GM10248 (cell line): ENCODE results near the gene ENTPD7.

Source experiments
- CTCF ChIA-PET: fragments of 300-600 bp; sonication (Branson Sonifier 250); formaldehyde crosslinking; extraction: SDS; loops from one replicate; lab custom pipeline; 2021; ENCODE audit warnings: antibody characterized with exemption; lab: Yijun Ruan, JAX
- POLR2A ChIA-PET: fragments of 350-650 bp; sonication (Branson Sonifier 250); formaldehyde crosslinking; extraction: SDS; loops from one replicate; lab custom pipeline; 2020; ENCODE audit warnings: antibody characterized with exemption; lab: Yijun Ruan, JAX
- DNase-seq: peaks from one replicate; pipeline ENCODE4 v3.0.0; 2012; ENCODE audit errors: extremely low spot score
- TF ChIP-seq, protein P1 (sequence below): IDR thresholded peaks from 2 replicates; pipeline ENCODE4 v1.5.1; 2012; ENCODE audit warnings: mild to moderate bottlenecking, low read depth; ENCODE audit errors: extremely low read depth, missing control alignments, control extremely low read depth

Gene ENTPD7

DNA sequence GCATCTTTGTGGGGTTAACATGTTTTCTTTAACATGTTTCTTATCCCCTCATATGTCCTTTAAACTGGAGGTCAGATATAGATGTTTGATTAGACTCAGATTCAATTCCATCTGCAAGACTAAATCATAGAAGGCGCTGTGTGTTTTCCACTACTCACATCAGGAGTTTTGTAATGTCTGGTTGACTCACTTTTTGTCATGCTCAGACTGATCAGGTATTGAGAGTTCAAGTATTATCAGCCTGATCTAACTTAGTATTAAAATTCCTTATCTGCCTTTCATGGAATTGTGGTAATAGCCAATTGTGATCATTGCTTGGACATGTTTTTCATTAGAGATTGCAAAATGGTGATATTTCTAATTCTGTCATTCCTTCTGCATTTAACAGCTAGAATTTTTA is 30.2 kb downstream of the ENTPD7 start:
- no peak for DNase-seq
- TF ChIP-seq, protein P1, sequence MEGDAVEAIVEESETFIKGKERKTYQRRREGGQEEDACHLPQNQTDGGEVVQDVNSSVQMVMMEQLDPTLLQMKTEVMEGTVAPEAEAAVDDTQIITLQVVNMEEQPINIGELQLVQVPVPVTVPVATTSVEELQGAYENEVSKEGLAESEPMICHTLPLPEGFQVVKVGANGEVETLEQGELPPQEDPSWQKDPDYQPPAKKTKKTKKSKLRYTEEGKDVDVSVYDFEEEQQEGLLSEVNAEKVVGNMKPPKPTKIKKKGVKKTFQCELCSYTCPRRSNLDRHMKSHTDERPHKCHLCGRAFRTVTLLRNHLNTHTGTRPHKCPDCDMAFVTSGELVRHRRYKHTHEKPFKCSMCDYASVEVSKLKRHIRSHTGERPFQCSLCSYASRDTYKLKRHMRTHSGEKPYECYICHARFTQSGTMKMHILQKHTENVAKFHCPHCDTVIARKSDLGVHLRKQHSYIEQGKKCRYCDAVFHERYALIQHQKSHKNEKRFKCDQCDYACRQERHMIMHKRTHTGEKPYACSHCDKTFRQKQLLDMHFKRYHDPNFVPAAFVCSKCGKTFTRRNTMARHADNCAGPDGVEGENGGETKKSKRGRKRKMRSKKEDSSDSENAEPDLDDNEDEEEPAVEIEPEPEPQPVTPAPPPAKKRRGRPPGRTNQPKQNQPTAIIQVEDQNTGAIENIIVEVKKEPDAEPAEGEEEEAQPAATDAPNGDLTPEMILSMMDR, result no peak
- POLR2A ChIA-PET, result no interaction called here
- CTCF ChIA-PET, result no interaction called here

DNA sequence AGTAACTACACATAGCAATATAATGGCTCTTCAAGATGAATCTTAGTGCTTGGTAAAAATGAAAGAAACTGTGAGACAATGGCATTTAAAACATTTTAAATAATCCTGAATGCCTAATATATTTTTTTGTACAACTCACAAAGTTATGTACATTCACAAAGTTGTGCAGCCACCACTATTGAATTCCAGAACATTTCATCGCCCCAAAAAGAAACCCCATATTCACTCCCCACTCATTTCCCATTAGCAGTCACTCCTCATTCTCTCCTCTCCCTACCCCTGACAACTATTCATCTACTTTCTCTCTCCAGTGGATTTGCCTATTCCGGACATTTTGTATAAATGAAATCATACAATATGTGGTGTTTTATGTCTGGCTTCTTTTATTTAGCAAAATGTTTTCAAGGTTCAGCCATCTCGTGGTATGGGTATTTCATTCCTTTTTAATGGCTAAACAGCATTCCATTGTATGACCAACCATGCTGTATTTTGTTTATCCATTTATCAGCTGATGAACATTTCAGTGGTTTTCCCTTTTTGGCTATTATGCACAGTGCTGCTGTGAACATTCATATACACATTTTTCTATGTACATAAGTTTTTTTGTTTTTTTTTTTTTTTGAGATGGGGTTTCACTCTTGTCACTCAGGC is 34.7 kb downstream of the ENTPD7 start:
- POLR2A ChIA-PET, result no interaction called here
- TF ChIP-seq, protein P1, result no peak

DNA sequence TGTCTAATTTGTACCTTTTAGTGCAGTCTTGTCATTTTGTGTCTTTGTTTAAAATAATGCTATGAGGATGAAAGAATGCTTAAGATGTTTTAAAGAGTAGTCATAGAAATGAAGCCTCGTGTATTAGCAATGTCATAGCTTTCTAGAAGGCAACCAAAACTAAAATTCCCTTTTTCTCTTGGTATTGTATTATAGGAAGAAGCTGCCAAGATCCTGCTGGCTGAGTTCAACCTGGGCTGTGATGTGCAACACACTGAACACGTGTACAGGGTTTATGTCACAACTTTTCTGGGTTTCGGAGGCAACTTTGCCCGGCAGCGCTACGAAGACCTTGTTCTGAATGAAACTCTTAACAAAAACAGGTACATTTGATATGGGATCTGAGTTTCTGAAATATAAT is 36.5 kb downstream of the ENTPD7 start:
- CTCF ChIA-PET, result interaction anchor here (0.7 kb wide), 1 partner anchor 17 kb away, joined by 3 read pairs; no protein-coding TSS in a partner anchor
- TF ChIP-seq, protein P1, result no peak
- POLR2A ChIA-PET, result no interaction called here
- no peak for DNase-seq

More for the DNA sequence above, 34.7 kb downstream of the ENTPD7 start:
- no peak for DNase-seq
- CTCF ChIA-PET, result no interaction called here

DNA sequence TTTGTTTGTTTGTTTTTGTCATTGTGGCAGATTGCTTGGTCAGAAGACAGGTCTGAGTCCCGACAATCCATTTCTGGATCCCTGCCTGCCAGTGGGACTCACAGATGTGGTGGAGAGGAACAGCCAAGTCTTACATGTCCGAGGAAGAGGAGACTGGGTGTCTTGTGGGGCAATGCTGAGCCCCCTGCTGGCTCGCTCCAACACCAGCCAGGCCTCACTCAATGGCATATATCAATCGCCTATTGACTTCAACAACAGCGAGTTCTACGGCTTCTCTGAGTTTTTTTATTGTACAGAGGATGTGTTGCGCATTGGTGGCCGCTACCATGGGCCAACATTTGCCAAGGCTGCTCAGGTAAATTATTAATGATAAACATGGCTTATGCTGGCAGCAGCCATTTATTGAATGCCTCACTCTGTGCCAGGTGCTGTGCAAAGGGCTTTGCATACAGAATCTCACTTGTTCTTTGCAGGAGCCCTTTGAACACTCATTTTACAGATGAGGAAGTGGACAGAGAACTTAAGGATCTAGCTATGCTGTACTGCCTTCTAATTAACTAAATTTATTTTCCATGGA is 39.3 kb downstream of the ENTPD7 start:
- no peak for DNase-seq
- ChIA-PET CTCF (interaction anchor here (0.7 to 4.5 kb wide), 2 partner anchors 13 to 263 kb away, joined by 3 to 19 read pairs; no protein-coding TSS in a partner anchor), POLR2A (no interaction called here)
- TF ChIP-seq, protein P1, result peak; percentile 9

DNA sequence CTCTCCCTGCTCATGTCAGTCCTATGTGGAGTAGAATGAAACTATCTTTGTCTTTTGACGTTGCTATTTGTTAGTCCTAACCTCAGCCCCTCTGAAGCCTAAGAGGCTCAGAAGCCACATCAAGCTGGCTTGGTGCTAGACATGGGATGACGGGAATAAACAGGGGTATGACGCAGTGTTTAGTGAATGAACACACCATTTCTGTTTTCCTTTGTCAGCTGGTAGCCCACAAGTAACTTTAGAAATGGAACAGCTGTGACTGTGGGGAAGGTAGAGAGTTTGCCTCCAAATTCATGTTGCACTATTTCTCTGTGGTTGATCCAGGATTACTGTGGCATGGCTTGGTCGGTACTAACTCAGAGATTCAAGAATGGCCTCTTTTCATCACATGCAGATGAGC is 41.3 kb downstream of the ENTPD7 start:
- no peak for DNase-seq
- POLR2A ChIA-PET, result no interaction called here
- TF ChIP-seq, protein P1, result no peak
- CTCF ChIA-PET, result interaction anchor here (4.5 kb wide), 1 partner anchor 11 kb away, joined by 19 read pairs; no protein-coding TSS in a partner anchor

DNA sequence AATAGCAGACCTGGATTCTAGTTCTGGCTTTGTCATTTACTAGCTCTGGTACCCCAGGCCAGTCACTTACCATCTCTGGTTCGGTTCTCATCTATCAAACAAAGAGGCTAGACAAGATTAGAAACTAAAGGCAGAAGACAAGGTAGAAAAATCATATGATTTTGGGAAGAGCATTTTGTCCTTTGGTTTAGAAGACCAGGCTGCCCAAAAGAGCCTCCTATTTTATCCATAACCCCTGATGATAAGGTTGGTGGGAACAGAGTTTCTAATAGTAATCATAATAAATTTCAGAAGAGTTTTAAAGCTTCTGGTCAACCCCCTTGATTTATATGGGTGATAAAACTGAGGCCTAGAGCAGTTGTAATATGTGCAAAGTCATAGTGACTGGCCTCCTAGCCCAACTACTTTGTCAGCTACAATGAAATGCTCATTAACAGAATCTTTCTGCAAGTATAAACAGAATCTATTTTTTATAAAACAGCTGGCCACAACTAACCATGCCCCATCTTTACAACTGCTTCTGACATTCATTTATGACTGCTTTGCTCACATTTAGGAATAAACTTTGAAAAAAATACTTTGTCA is 49.2 kb downstream of the ENTPD7 start:
- POLR2A ChIA-PET, result no interaction called here

More for the DNA sequence above, 49.2 kb downstream of the ENTPD7 start:
- no peak for DNase-seq
- CTCF ChIA-PET, result interaction anchor here (4.3 kb wide), 1 partner anchor 273 kb away, joined by 24 read pairs; no protein-coding TSS in a partner anchor
- TF ChIP-seq, protein P1, result no peak
